ENCODE measurements around the gene RASGRP4.

The RASGRP4 gene

GRCh38 chr19:38387550-38388348 is 38.3 kb downstream of the RASGRP4 start, which contains the start of gene GGN:
TSS of gene GGN (minus strand) at chr19:38388034. CDS start at chr19:38387261, 773 bp downstream.
- DNase-seq: peak; percentile 93 to 95

- no peak for DNase-seq
Measured at GRCh38 chr19:38386971-38387549, 39.0 kb downstream of the RASGRP4 start.

GRCh38 chr19:38386300-38386970 is 39.6 kb downstream of the RASGRP4 start:
- DNase-seq: no peak

- no peak for DNase-seq
Measured at GRCh38 chr19:38385804-38386257, 40.2 kb downstream of the RASGRP4 start.

GRCh38 chr19:38385057-38385803 is 40.8 kb downstream of the RASGRP4 start:
- DNase-seq: no peak

- peak; percentile 32 to 41 for DNase-seq
Measured at GRCh38 chr19:38384209-38385027, 41.6 kb downstream of the RASGRP4 start.

- no peak for DNase-seq
Measured at GRCh38 chr19:38383743-38384142, 42.3 kb downstream of the RASGRP4 start.

GRCh38 chr19:38383184-38383583 is 42.8 kb downstream of the RASGRP4 start:
- no peak for DNase-seq

GRCh38 chr19:38381138-38381537 is 44.9 kb downstream of the RASGRP4 start:
- DNase-seq: no peak

- DNase-seq: no peak
Measured at GRCh38 chr19:38378866-38379265, 47.2 kb downstream of the RASGRP4 start.

- DNase-seq: no peak
Measured at GRCh38 chr19:38377052-38377451, 49.0 kb downstream of the RASGRP4 start.

GRCh38 chr19:38376576-38376975 is 49.4 kb downstream of the RASGRP4 start:
- DNase-seq: no peak

GRCh38 chr19:38375748-38376147 is 50.3 kb downstream of the RASGRP4 start:
- no peak for DNase-seq

GRCh38 chr19:38375098-38375493 is 50.9 kb downstream of the RASGRP4 start:
- no peak for DNase-seq

GRCh38 chr19:38374332-38375097 is 51.5 kb downstream of the RASGRP4 start, which contains the start of gene PSMD8:
TSS of gene PSMD8 (plus strand) at chr19:38374571. CDS start at chr19:38374602, 31 bp downstream.
- peak; percentile 100 for DNase-seq

- no peak for DNase-seq
Measured at GRCh38 chr19:38373907-38374331, 52.1 kb downstream of the RASGRP4 start.

GRCh38 chr19:38371081-38371480 is 54.9 kb downstream of the RASGRP4 start:
- DNase-seq: no peak

GRCh38 chr19:38370299-38370698 is 55.7 kb downstream of the RASGRP4 start:
- DNase-seq: no peak

GRCh38 chr19:38369584-38369983 is 56.4 kb downstream of the RASGRP4 start:
- no peak for DNase-seq

GRCh38 chr19:38367041-38367440 is 59.0 kb downstream of the RASGRP4 start:
- no peak for DNase-seq
